ENCODE results near the gene BHLHA15.
A peak's percentile ranks its signal among the peaks of the same experiment; 100 is the strongest.

Gene BHLHA15

DNA sequence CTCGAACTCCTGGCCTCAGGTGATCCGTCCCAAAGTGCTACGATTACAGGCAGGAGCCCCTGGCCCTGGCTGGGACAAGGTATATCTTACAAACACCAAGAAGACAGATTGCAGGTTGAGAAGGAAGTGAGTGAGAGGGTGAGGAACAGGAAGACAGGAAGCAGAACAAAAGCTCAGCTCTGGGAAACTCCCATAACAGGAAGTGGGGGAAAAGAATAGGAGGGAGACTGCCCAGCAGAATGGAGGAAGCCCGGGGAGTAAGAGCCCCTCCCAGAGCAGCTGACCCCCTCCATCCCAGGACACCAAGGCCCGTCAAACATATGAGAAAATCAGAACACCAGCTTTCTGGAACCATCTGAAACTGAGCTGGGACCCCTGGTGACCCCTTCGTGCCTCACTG, 37.9 kb downstream of the BHLHA15 start:
- Histone ChIP-seq H3K4me1 (ENCODE audit: control insufficient read depth in 1 of 2, insufficient read depth in 2 of 2, low read length in 2 of 2) (peaks cover 3 to 9% of the 10 kb centered on the region in 2 experiments), H3K9ac (ENCODE audit: low read length) (no peak overlapping the region), H3K14ac (ENCODE audit: low read length) (no peak overlapping the region), H4K12ac (ENCODE audit: low read depth, low read length) (no peak overlapping the region), H3K9me3 (ENCODE audit: insufficient read depth, low read depth, low read length) (no peaks in the 10 kb centered on the region), H3K4me2 (ENCODE audit: low read length) (no peak overlapping the region), H3K23ac (ENCODE audit: low read length) (no peak overlapping the region), H2AFZ (ENCODE audit: insufficient read depth, low read length, poor library complexity) (no peak overlapping the region), H4K91ac (ENCODE audit: low read depth, low read length) (no peak overlapping the region), H3K4me3 (ENCODE audit: low read depth, low read length) (no peak overlapping the region), H3K79me1 (ENCODE audit: low read length) (peaks cover 6% of the 10 kb centered on the region), H4K8ac (ENCODE audit: low read depth, low read length) (peak overlapping the region; percentile 61), H3K4ac (ENCODE audit: low read depth, low read length) (no peak overlapping the region), H2BK12ac (ENCODE audit: low read length) (no peak overlapping the region), H2BK120ac (ENCODE audit: insufficient read depth, low read length, poor library complexity) (no peak overlapping the region), H3K79me2 (ENCODE audit: control insufficient read depth, insufficient read depth, low read length, poor library complexity) (peaks cover 6% of the 10 kb centered on the region), H3K18ac (ENCODE audit: low read length) (no peak overlapping the region), H3K27me3 (ENCODE audit: insufficient read depth, low read length) (no peaks in the 10 kb centered on the region), H3K27ac (ENCODE audit: low read depth, low read length) (no peak overlapping the region), H3K36me3 (ENCODE audit: control insufficient read depth in 1 of 2, insufficient read depth in 2 of 2, low read length in 2 of 2) (peaks cover 0 to 3% of the 10 kb centered on the region in 2 experiments), H2BK5ac (ENCODE audit: low read depth, low read length, poor library complexity) (no peak overlapping the region), H2AK5ac (ENCODE audit: low read length) (peak overlapping the region; percentile 55)
- peak; percentile 9 to 41 for DNase-seq
- no CpG with 5 or more reads among the region's 6 CpGs for WGBS (ENCODE audit: extremely low coverage, insufficient coverage, insufficient read length)

DNA sequence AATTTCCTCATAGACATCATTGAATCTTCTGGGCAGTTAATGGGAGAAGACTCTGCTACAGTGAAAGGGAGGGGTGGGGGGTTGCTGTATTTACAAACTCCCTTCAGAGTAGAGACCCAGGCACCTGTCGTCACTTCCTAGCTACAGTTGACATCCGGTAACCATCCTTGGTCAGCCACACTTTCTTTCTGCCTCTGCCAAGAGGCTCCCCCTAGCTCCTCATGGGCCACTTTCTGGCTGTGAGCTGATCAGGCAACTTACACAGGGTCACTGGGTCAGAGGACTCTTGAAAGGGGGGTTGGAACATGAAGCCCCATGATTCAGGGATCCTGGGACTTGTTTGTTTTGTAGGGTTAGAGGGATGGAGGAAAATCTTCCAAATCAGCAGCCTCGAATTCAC, 39.5 kb downstream of the BHLHA15 start:
- WGBS (ENCODE audit: extremely low coverage, insufficient coverage, insufficient read length) = no CpG with 5 or more reads among the region's 3 CpGs
- no peak overlapping the region for H3K4me3 ChIP-seq (ENCODE audit: low read depth, low read length)
- no peak overlapping the region for H2BK12ac ChIP-seq (ENCODE audit: low read length)
- peak overlapping the region; percentile 87 for H3K4me2 ChIP-seq (ENCODE audit: low read length)
- H2BK120ac ChIP-seq (ENCODE audit: insufficient read depth, low read length, poor library complexity) = no peak overlapping the region
- peak in 1 of 2 donors; percentile 10 for DNase-seq
- no peak overlapping the region for H4K12ac ChIP-seq (ENCODE audit: low read depth, low read length)
- H3K14ac ChIP-seq (ENCODE audit: low read length) = no peak overlapping the region
- no peak overlapping the region for H3K9ac ChIP-seq (ENCODE audit: low read length)
- no peak overlapping the region for H4K8ac ChIP-seq (ENCODE audit: low read depth, low read length)
- no peaks in the 10 kb centered on the region for H3K9me3 ChIP-seq (ENCODE audit: insufficient read depth, low read depth, low read length)
- no peak overlapping the region for H4K91ac ChIP-seq (ENCODE audit: low read depth, low read length)
- H3K36me3 ChIP-seq (ENCODE audit: control insufficient read depth in 1 of 2, insufficient read depth in 2 of 2, low read length in 2 of 2) = no peaks in the 10 kb centered on the region
- H3K23ac ChIP-seq (ENCODE audit: low read length) = no peak overlapping the region
- peaks cover 6% of the 10 kb centered on the region for H3K79me2 ChIP-seq (ENCODE audit: control insufficient read depth, insufficient read depth, low read length, poor library complexity)
- no peaks in the 10 kb centered on the region for H3K27me3 ChIP-seq (ENCODE audit: insufficient read depth, low read length)
- no peak overlapping the region for H3K4ac ChIP-seq (ENCODE audit: low read depth, low read length)
- H2AK5ac ChIP-seq (ENCODE audit: low read length) = no peak overlapping the region
- H3K27ac ChIP-seq (ENCODE audit: low read depth, low read length) = no peak overlapping the region
- H3K18ac ChIP-seq (ENCODE audit: low read length) = no peak overlapping the region
- H2BK5ac ChIP-seq (ENCODE audit: low read depth, low read length, poor library complexity) = no peak overlapping the region
- H2AFZ ChIP-seq (ENCODE audit: insufficient read depth, low read length, poor library complexity) = no peak overlapping the region
- H3K4me1 ChIP-seq (ENCODE audit: control insufficient read depth in 1 of 2, insufficient read depth in 2 of 2, low read length in 2 of 2) = peaks cover 3 to 9% of the 10 kb centered on the region in 2 experiments
- peaks cover 6% of the 10 kb centered on the region for H3K79me1 ChIP-seq (ENCODE audit: low read length)

GRCh38 chr7:98251231-98251600, 40.0 kb downstream of the BHLHA15 start:
- H2BK120ac ChIP-seq (ENCODE audit: insufficient read depth, low read length, poor library complexity) = no peak overlapping the region
- no peak overlapping the region for H3K4ac ChIP-seq (ENCODE audit: low read depth, low read length)
- DNase-seq = no peak
- H3K79me1 ChIP-seq (ENCODE audit: low read length) = peaks cover 6% of the 10 kb centered on the region
- no peak overlapping the region for H4K8ac ChIP-seq (ENCODE audit: low read depth, low read length)
- peak overlapping the region; percentile 88 for H2AFZ ChIP-seq (ENCODE audit: insufficient read depth, low read length, poor library complexity)
- no peak overlapping the region for H3K23ac ChIP-seq (ENCODE audit: low read length)
- H3K9me3 ChIP-seq (ENCODE audit: insufficient read depth, low read depth, low read length) = no peaks in the 10 kb centered on the region
- H3K18ac ChIP-seq (ENCODE audit: low read length) = peak overlapping the region; percentile 39
- H2AK5ac ChIP-seq (ENCODE audit: low read length) = no peak overlapping the region
- H3K27me3 ChIP-seq (ENCODE audit: insufficient read depth, low read length) = no peaks in the 10 kb centered on the region
- H2BK5ac ChIP-seq (ENCODE audit: low read depth, low read length, poor library complexity) = no peak overlapping the region
- H3K4me1 ChIP-seq (ENCODE audit: control insufficient read depth in 1 of 2, insufficient read depth in 2 of 2, low read length in 2 of 2) = peaks cover 3 to 9% of the 10 kb centered on the region in 2 experiments
- no peaks in the 10 kb centered on the region for H3K36me3 ChIP-seq (ENCODE audit: control insufficient read depth in 1 of 2, insufficient read depth in 2 of 2, low read length in 2 of 2)
- H3K27ac ChIP-seq (ENCODE audit: low read depth, low read length) = no peak overlapping the region
- no peak overlapping the region for H2BK12ac ChIP-seq (ENCODE audit: low read length)
- peak overlapping the region; percentile 99 for H3K4me3 ChIP-seq (ENCODE audit: low read depth, low read length)
- H3K9ac ChIP-seq (ENCODE audit: low read length) = peak overlapping the region; percentile 54
- peak overlapping the region; percentile 87 for H3K4me2 ChIP-seq (ENCODE audit: low read length)
- H3K14ac ChIP-seq (ENCODE audit: low read length) = no peak overlapping the region
- H4K12ac ChIP-seq (ENCODE audit: low read depth, low read length) = no peak overlapping the region
- no peak overlapping the region for H4K91ac ChIP-seq (ENCODE audit: low read depth, low read length)
- peaks cover 6% of the 10 kb centered on the region for H3K79me2 ChIP-seq (ENCODE audit: control insufficient read depth, insufficient read depth, low read length, poor library complexity)
- no CpG with 5 or more reads among the region's 9 CpGs for WGBS (ENCODE audit: extremely low coverage, insufficient coverage, insufficient read length)

- Histone ChIP-seq H3K14ac (ENCODE audit: low read length) (peak within 1 kb of the TSS; percentile 78), H3K9me3 (ENCODE audit: insufficient read depth, low read depth, low read length) (no peaks in the 10 kb centered on the region), H3K79me2 (ENCODE audit: control insufficient read depth, insufficient read depth, low read length, poor library complexity) (peaks cover 6% of the 10 kb centered on the region), H3K27ac (ENCODE audit: low read depth, low read length) (peak within 1 kb of the TSS; percentile 60), H2AK5ac (ENCODE audit: low read length) (no peak within 1 kb of the TSS), H3K23ac (ENCODE audit: low read length) (no peak within 1 kb of the TSS), H3K4ac (ENCODE audit: low read depth, low read length) (peak within 1 kb of the TSS; percentile 67), H4K91ac (ENCODE audit: low read depth, low read length) (peak within 1 kb of the TSS; percentile 72), H2BK5ac (ENCODE audit: low read depth, low read length, poor library complexity) (peak within 1 kb of the TSS; percentile 20), H3K4me3 (ENCODE audit: low read depth, low read length) (peak within 1 kb of the TSS; percentile 99), H3K4me2 (ENCODE audit: low read length) (peak within 1 kb of the TSS; percentile 87), H3K9ac (ENCODE audit: low read length) (peak within 1 kb of the TSS; percentile 87), H3K27me3 (ENCODE audit: insufficient read depth, low read length) (no peaks in the 10 kb centered on the region), H4K12ac (ENCODE audit: low read depth, low read length) (peak within 1 kb of the TSS; percentile 92), H4K8ac (ENCODE audit: low read depth, low read length) (peak within 1 kb of the TSS; percentile 92), H2BK12ac (ENCODE audit: low read length) (no peak within 1 kb of the TSS), H3K4me1 (ENCODE audit: control insufficient read depth in 1 of 2, insufficient read depth in 2 of 2, low read length in 2 of 2) (peaks cover 3 to 9% of the 10 kb centered on the region in 2 experiments), H3K18ac (ENCODE audit: low read length) (peak within 1 kb of the TSS; percentile 74), H2AFZ (ENCODE audit: insufficient read depth, low read length, poor library complexity) (peak within 1 kb of the TSS; percentile 90), H3K79me1 (ENCODE audit: low read length) (peaks cover 6% of the 10 kb centered on the region), H3K36me3 (ENCODE audit: control insufficient read depth in 1 of 2, insufficient read depth in 2 of 2, low read length in 2 of 2) (no peaks in the 10 kb centered on the region), H2BK120ac (ENCODE audit: insufficient read depth, low read length, poor library complexity) (peak within 1 kb of the TSS; percentile 59)
- no CpG with 5 or more reads among the region's 69 CpGs for WGBS (ENCODE audit: extremely low coverage, insufficient coverage, insufficient read length)
- DNase-seq = peak; percentile 96 to 97
Observed at GRCh38 chr7:98251601-98252424, 40.6 kb downstream of the BHLHA15 start, which contains the start of gene TECPR1. TECPR1 (minus strand) TSS chr7:98252232; CDS start chr7:98246146, 6,086 bp downstream.
